ENCODE results near the gene ZNF3.
A peak's percentile ranks its signal among the peaks of the same experiment; 100 is the strongest.

The ZNF3 gene

GRCh38 chr7:100119072-100119969, 37.8 kb upstream of the ZNF3 start, which contains the start of the genes CNPY4 and TAF6:
Gene CNPY4, plus strand, starts transcription at chr7:100119634. Its CDS starts 111 bp downstream, at chr7:100119745.
Gene TAF6, minus strand, starts transcription at chr7:100119358. Its CDS starts 5,149 bp downstream, at chr7:100114209.
- H3K4me3 Mint-ChIP-seq, result peak within 1 kb of the TSS; percentile 95
- H3K27ac Mint-ChIP-seq, result peak within 1 kb of the TSS; percentile 98
- H3K4me1 Mint-ChIP-seq, result peaks cover 22% of the 10 kb centered on the region
- no peaks in the 10 kb centered on the region for H3K9me3 Mint-ChIP-seq
- peaks cover 8% of the 10 kb centered on the region for H3K36me3 Mint-ChIP-seq
- DNase-seq (ENCODE audit: low spot score in 2 of 2) (peak; percentile 89 to 91), ATAC-seq (ENCODE audit: low read depth) (peak; percentile 81)
- no peaks in the 10 kb centered on the region for H3K27me3 Mint-ChIP-seq

DNA sequence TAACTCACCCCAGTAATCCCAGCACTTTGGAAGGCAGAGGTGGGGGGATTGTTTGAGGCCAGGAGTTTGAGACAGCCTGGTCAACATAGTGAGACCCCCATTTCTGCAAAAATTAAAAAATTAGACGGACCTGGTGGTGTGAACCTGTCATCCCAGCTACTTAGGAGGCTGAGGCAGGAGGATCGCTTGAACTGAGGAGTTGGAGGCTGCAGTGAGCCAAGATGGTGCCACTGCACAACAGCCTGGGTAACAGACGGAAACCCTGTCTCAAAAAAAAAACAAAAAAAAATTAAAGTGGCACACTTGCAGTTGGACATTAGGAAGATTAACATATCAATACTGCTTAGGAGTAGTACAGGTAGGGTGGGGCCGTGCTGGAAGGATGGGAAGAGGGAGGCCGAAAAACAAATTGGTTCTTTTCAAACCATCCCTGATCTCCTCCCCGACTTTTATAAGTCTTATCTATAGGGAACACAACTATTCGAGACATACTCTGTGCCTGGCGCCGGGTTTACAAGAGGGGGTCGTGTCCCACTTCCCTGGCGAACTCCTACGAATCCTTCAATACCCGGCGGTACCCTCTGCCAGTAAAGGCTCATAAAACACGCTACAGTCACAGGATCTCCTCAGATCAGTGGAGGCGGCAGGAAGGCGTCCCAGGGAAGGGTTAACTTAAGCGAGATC, 37.0 kb upstream of the ZNF3 start:
- peak overlapping the region; percentile 98 for H3K27ac Mint-ChIP-seq
- DNase-seq (ENCODE audit: low spot score in 2 of 2), result no peak
- no peaks in the 10 kb centered on the region for H3K9me3 Mint-ChIP-seq
- no peak for ATAC-seq (ENCODE audit: low read depth)
- peak overlapping the region; percentile 95 for H3K4me3 Mint-ChIP-seq
- H3K36me3 Mint-ChIP-seq, result peaks cover 8% of the 10 kb centered on the region
- H3K4me1 Mint-ChIP-seq, result peaks cover 22% of the 10 kb centered on the region
- no peaks in the 10 kb centered on the region for H3K27me3 Mint-ChIP-seq

- peaks cover 12% of the 10 kb centered on the region for H3K4me1 Mint-ChIP-seq
- no peaks in the 10 kb centered on the region for H3K9me3 Mint-ChIP-seq
- DNase-seq (ENCODE audit: low spot score in 2 of 2), result no peak
- no peak for ATAC-seq (ENCODE audit: low read depth)
- H3K36me3 Mint-ChIP-seq, result peaks cover 11% of the 10 kb centered on the region
- no peak overlapping the region for H3K4me3 Mint-ChIP-seq
- H3K27ac Mint-ChIP-seq, result no peak overlapping the region
- no peaks in the 10 kb centered on the region for H3K27me3 Mint-ChIP-seq
These were observed 33.5 kb upstream of the ZNF3 start for GRCh38 chr7:100115026-100115425.

GRCh38 chr7:100111914-100112313, 30.4 kb upstream of the ZNF3 start:
- no peak for ATAC-seq (ENCODE audit: low read depth)
- Mint-ChIP-seq H3K36me3 (peaks cover 22% of the 10 kb centered on the region), H3K4me3 (no peak overlapping the region), H3K4me1 (peaks cover 2% of the 10 kb centered on the region), H3K27ac (no peak overlapping the region), H3K27me3 (no peaks in the 10 kb centered on the region), H3K9me3 (no peaks in the 10 kb centered on the region)
- no peak for DNase-seq (ENCODE audit: low spot score in 2 of 2)

GRCh38 chr7:100111156-100111555, 29.6 kb upstream of the ZNF3 start:
- no peak for DNase-seq (ENCODE audit: low spot score in 2 of 2)
- peaks cover 2% of the 10 kb centered on the region for H3K4me1 Mint-ChIP-seq
- no peak overlapping the region for H3K27ac Mint-ChIP-seq
- ATAC-seq (ENCODE audit: low read depth), result no peak
- H3K36me3 Mint-ChIP-seq, result peaks cover 22% of the 10 kb centered on the region
- H3K9me3 Mint-ChIP-seq, result no peaks in the 10 kb centered on the region
- H3K4me3 Mint-ChIP-seq, result no peak overlapping the region
- no peaks in the 10 kb centered on the region for H3K27me3 Mint-ChIP-seq

GRCh38 chr7:100109521-100110163, 28.1 kb upstream of the ZNF3 start:
- H3K36me3 Mint-ChIP-seq, result peaks cover 21% of the 10 kb centered on the region
- H3K4me1 Mint-ChIP-seq, result no peaks in the 10 kb centered on the region
- no peak for DNase-seq (ENCODE audit: low spot score in 2 of 2)
- ATAC-seq (ENCODE audit: low read depth), result no peak
- H3K9me3 Mint-ChIP-seq, result no peaks in the 10 kb centered on the region
- H3K4me3 Mint-ChIP-seq, result no peak overlapping the region
- no peaks in the 10 kb centered on the region for H3K27me3 Mint-ChIP-seq
- no peak overlapping the region for H3K27ac Mint-ChIP-seq

DNA sequence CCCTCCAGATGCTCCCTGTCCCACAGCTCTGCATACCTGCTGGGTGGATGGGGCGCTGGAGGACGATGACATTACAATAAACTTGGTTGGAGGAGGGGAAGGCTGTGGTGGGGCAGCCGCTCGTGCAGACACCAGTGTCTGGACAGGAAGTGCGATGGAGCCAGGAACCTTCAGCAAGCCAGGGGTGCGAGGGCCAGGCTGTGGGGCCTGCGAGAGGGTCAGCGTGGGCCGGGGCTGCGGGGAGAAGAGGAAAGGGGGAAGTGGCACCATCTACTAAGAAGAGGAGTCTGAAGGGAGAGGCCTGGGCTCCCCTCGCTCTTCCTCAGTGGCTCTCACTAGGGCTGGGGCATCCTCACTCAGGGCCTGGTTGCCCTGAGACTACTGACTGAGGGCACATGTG, 26.4 kb upstream of the ZNF3 start:
- no peak overlapping the region for H3K27ac Mint-ChIP-seq
- no peaks in the 10 kb centered on the region for H3K27me3 Mint-ChIP-seq
- peaks cover 23% of the 10 kb centered on the region for H3K36me3 Mint-ChIP-seq
- ATAC-seq (ENCODE audit: low read depth) (no peak), DNase-seq (ENCODE audit: low spot score in 2 of 2) (no peak)
- H3K4me1 Mint-ChIP-seq, result peaks cover 4% of the 10 kb centered on the region
- no peak overlapping the region for H3K4me3 Mint-ChIP-seq
- no peaks in the 10 kb centered on the region for H3K9me3 Mint-ChIP-seq

GRCh38 chr7:100107125-100107737, 25.7 kb upstream of the ZNF3 start:
- peaks cover 8% of the 10 kb centered on the region for H3K4me1 Mint-ChIP-seq
- no peak for ATAC-seq (ENCODE audit: low read depth)
- no peak for DNase-seq (ENCODE audit: low spot score in 2 of 2)
- H3K9me3 Mint-ChIP-seq, result no peaks in the 10 kb centered on the region
- peaks cover 21% of the 10 kb centered on the region for H3K36me3 Mint-ChIP-seq
- no peaks in the 10 kb centered on the region for H3K27me3 Mint-ChIP-seq
- H3K4me3 Mint-ChIP-seq, result no peak overlapping the region
- H3K27ac Mint-ChIP-seq, result no peak overlapping the region

GRCh38 chr7:100106633-100107032, 25.1 kb upstream of the ZNF3 start:
- Mint-ChIP-seq H3K4me3 (no peak overlapping the region), H3K27me3 (no peaks in the 10 kb centered on the region), H3K4me1 (peaks cover 8% of the 10 kb centered on the region), H3K27ac (no peak overlapping the region), H3K9me3 (no peaks in the 10 kb centered on the region), H3K36me3 (peaks cover 21% of the 10 kb centered on the region)
- DNase-seq (ENCODE audit: low spot score in 2 of 2), result no peak
- ATAC-seq (ENCODE audit: low read depth), result no peak

DNA sequence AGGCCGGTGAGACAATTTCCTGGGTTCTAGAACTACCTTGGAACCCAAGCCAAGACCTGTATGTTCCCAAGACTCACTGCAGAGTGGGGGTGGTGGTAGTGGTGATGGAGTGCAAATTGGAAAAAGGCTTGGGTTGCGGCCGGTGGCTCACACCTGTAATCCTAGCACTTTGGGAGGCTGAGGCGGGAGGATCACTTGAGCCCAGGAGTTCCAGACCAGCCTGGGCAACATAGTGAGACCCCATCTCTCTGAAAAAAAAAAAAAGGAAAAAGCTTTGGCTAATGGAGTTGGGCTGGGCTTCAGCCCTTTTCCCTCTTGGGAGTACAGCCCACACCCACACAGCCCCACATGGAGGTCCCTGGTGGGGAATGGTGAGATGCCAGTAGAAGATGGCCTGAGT, 24.0 kb upstream of the ZNF3 start:
- Mint-ChIP-seq H3K27me3 (no peaks in the 10 kb centered on the region), H3K4me3 (no peak overlapping the region), H3K27ac (no peak overlapping the region), H3K36me3 (peaks cover 18% of the 10 kb centered on the region), H3K9me3 (no peaks in the 10 kb centered on the region), H3K4me1 (peaks cover 8% of the 10 kb centered on the region)
- no peak for ATAC-seq (ENCODE audit: low read depth)
- no peak for DNase-seq (ENCODE audit: low spot score in 2 of 2)

GRCh38 chr7:100102950-100103840, 21.7 kb upstream of the ZNF3 start:
- ATAC-seq (ENCODE audit: low read depth) (no peak), DNase-seq (ENCODE audit: low spot score in 2 of 2) (no peak)
- H3K27me3 Mint-ChIP-seq, result no peaks in the 10 kb centered on the region
- H3K4me3 Mint-ChIP-seq, result peak overlapping the region; percentile 79
- peaks cover 24% of the 10 kb centered on the region for H3K4me1 Mint-ChIP-seq
- H3K36me3 Mint-ChIP-seq, result peaks cover 24% of the 10 kb centered on the region
- H3K27ac Mint-ChIP-seq, result peak overlapping the region; percentile 97
- no peaks in the 10 kb centered on the region for H3K9me3 Mint-ChIP-seq

DNA sequence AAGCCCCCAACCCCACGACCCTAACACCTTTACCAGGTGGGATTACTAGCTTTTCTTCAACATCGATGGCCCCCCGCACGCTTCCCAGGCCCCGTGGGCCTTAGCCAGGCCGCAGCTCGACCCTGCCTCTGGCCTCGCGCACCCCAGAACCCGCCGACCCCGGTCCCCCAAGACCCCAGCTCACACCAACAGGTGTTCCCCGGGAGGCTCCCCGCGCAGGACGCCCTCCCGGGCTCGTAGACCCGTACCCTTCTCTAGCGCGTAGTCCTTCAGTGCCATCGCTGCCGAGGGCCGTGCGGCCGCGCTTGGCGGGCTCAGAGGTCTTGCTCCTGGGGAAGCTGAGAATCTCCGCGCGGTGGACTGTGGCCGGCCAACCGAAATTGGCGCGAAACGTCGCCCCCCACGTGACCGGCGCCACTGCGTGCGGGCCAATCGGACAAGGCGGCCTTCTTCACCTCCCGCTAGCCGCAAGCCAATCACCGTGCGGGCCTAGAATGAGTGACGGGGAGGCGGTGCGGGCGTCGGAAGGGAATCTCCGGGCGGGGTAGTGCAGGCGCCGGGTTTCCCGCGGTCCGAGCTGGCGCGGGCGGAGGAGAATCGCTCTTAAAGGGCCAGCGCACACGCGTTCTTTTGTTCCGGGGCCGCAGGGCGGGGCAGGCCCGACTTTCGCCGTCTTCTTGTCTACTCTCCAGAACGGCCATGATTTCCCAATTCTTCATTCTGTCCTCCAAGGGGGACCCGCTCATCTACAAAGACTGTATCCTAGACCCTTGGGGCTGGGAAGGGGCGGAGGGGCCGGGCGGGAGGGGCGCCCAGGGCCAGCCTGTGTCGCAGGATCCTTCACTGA, 19.7 kb upstream of the ZNF3 start, which contains the start of the genes AP4M1 and MCM7:
AP4M1 (plus strand) TSS at position 628 of the 847 bp plus-strand sequence; CDS start at position 700, 72 bp downstream.
MCM7 (minus strand) TSS at position 382 of the 847 bp plus-strand sequence; CDS start at position 279, 103 bp downstream.
- Mint-ChIP-seq H3K4me3 (peak within 1 kb of the TSS; percentile 82), H3K27me3 (no peaks in the 10 kb centered on the region), H3K27ac (peak within 1 kb of the TSS; percentile 97), H3K36me3 (peaks cover 26% of the 10 kb centered on the region), H3K4me1 (peaks cover 29% of the 10 kb centered on the region), H3K9me3 (no peaks in the 10 kb centered on the region)
- ATAC-seq (ENCODE audit: low read depth) (peak; percentile 84), DNase-seq (ENCODE audit: low spot score in 2 of 2) (peak; percentile 91 to 96)

Measured in memory B cell (primary cell).